GM15510 (cell line): ENCODE measurements around the gene MAP2K6.

Experiments used
- POLR2A ChIP-seq: IDR thresholded peaks from 3 replicates; pipeline ENCODE4 v1.6.1; 2011; ENCODE audit warnings: borderline replicate concordance; ENCODE audit not compliant: insufficient read length; ENCODE audit errors: extremely low read depth

The MAP2K6 gene

GRCh38 chr17:69415431-69415830, 934 bp downstream of the MAP2K6 start:
- TF ChIP-seq POLR2A, result no peak

- no peak for TF ChIP-seq POLR2A
Observed at GRCh38 chr17:69417545-69418483, 3.3 kb downstream of the MAP2K6 start.

- no peak for TF ChIP-seq POLR2A
Observed at GRCh38 chr17:69418535-69418934, 4.0 kb downstream of the MAP2K6 start.

GRCh38 chr17:69423450-69423849, 9.0 kb downstream of the MAP2K6 start:
- TF ChIP-seq POLR2A, result no peak

GRCh38 chr17:69424287-69425041, 10.0 kb downstream of the MAP2K6 start:
- no peak for TF ChIP-seq POLR2A

DNA sequence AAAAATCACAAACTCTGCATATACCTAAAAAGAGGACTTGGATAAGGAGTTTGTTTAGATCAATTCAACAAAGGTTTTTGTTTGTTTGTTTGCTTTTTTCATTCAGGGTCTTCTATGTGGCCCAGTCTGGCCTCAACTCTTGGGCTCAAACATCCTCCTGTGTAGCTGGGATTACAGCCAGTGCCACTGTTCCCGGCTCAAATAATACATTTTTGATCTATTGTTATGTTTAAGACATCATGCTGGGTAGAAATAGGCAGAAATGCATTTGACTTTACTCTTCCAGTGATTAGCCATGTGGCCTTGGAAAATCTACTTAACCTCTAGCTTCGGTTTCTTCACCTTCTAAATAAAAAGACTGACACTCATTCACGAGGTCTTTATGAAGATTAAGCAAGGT, 11.5 kb downstream of the MAP2K6 start:
- TF ChIP-seq POLR2A, result no peak

GRCh38 chr17:69427486-69428197, 13.1 kb downstream of the MAP2K6 start:
- no peak for TF ChIP-seq POLR2A

GRCh38 chr17:69428252-69428980, 13.9 kb downstream of the MAP2K6 start:
- TF ChIP-seq POLR2A, result no peak

DNA sequence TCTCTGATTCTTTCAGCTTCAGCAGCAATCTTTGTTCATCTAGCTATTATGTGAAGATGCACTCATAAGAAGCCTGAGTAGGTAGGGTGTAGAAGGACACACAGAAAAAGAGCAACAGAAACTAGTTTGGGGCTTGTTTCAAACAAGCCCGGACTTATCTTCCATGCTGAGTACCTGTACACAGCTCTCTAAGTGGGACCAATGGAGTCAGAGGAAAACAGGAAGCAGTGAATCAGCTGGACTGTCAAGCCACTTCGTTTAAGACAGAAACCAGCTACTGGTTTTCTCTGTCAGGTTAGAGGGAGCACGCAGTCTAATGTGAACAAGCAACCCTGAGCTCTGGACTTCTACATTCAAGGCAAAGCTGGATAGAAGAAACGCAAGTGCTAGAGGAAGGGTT, 16.0 kb downstream of the MAP2K6 start:
- no peak for TF ChIP-seq POLR2A

DNA sequence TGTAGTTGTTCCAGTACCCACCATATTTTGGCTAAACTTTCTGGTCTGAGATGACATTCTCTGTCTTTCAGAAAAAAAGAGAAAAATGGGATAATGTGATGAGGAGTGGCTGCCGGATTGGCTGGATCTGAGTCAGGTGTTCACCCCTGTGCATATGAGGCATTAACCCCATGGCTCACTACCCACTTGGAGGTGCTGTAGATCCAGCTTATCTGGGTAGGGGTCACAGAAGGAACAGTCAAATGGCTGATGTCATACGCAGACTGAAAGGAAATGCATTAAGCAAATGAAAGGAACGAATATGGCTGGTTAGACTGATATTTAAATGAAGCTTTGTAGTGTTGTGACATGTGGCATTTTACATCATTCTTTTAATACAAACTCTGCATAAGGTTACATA, 17.3 kb downstream of the MAP2K6 start:
- TF ChIP-seq POLR2A, result no peak

- TF ChIP-seq POLR2A, result no peak
Observed at GRCh38 chr17:69433093-69433492, 18.6 kb downstream of the MAP2K6 start.

DNA sequence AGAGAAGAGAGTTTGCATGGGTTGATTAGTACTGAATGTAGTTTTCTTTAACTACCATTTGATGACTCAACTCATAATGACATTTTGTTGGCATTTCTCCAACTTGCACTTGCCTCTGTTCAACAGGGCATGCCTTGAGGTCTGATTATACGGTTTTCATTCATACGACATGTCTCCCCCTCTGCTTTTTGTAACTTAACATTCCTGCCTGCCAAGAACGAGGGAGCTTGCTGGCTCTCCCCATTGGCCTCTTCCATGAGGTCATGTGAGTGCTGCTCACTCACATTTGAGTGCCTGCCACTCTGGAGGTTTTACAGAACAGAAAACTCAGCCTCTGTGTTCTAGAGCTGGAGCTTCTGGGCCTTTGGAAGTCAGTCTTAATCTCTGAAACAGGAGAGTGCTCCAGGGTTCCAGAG, 19.7 kb downstream of the MAP2K6 start:
- no peak for TF ChIP-seq POLR2A

- TF ChIP-seq POLR2A, result no peak
Observed at GRCh38 chr17:69435971-69436696, 21.6 kb downstream of the MAP2K6 start.

GRCh38 chr17:69437475-69437874, 23.0 kb downstream of the MAP2K6 start:
- no peak for TF ChIP-seq POLR2A

DNA sequence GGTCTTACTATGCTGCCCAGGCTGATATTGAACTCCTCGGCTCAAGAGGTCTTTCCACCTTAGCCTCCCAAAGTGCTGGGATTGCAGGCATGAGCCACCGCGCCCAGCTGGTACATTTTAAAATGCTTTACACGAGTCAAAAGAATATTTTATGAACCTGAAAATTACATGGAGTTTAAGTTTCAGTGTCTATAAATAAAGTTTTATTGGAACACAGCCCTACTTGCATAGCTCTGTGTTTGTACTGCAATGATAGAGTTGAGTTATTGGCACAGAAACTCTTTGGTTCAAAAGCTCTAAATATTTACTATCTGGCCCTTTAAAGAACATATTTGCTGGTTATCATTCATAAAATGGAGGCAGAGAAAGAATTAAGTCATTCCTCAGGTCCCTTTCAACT, 24.3 kb downstream of the MAP2K6 start:
- TF ChIP-seq POLR2A, result no peak

DNA sequence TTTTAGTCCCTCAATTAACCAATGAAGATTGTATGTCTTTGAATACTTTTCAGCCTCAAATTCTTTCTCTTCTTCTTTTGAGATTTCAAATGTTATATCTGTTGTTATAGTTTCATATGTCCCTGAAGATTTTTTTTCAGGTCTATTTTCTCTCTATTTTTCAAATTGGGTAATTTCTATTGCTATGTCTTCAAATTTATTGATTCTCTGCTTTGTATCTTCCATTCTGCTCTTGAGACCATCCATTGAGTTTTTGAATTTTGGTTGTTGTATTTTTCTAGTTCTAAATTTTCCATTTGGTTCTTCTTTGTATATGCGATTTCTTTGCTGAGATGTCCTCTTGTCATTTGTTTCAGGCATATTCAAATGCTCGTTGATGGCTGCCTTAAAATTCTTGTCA, 26.7 kb downstream of the MAP2K6 start:
- TF ChIP-seq POLR2A, result no peak
